Tibial nerve (tissue), 4 donors: ENCODE data around the gene COL11A2.

Experiments used
- EP300 ChIP-seq, 2 donors: sonication (generic); formaldehyde crosslinking; IDR thresholded peaks; one replicate each; pipeline ENCODE4 v1.6.1; 2017; ENCODE audit warnings: antibody characterized with exemption in 2 of 2, mild to moderate bottlenecking in 1 of 2
- POLR2A ChIP-seq, 2 donors: fragments of 450-650 bp; IDR thresholded peaks; one replicate each; pipeline ENCODE4 v1.6.1; 2017; ENCODE audit warnings: antibody characterized with exemption in 2 of 2, mild to moderate bottlenecking in 2 of 2, moderate library complexity in 2 of 2
- TF ChIP-seq, protein P1 (sequence below), 5 experiments: fragments of 200-600 bp in 3 of 5; fragments of 450-650 bp in 2 of 5; sonication (generic) in 3 of 5; IDR thresholded peaks; one replicate each; pipeline ENCODE4 v1.5.1; 2016 to 2019; ENCODE audit warnings: antibody characterized with exemption in 5 of 5, mild to moderate bottlenecking in 3 of 5, moderate library complexity in 2 of 5

- TF ChIP-seq POLR2A (IDR thresholded peaks at IDR 0.05) (no peak), EP300 (IDR thresholded peaks at IDR 0.05) (no peak)
- TF ChIP-seq, protein P1, sequence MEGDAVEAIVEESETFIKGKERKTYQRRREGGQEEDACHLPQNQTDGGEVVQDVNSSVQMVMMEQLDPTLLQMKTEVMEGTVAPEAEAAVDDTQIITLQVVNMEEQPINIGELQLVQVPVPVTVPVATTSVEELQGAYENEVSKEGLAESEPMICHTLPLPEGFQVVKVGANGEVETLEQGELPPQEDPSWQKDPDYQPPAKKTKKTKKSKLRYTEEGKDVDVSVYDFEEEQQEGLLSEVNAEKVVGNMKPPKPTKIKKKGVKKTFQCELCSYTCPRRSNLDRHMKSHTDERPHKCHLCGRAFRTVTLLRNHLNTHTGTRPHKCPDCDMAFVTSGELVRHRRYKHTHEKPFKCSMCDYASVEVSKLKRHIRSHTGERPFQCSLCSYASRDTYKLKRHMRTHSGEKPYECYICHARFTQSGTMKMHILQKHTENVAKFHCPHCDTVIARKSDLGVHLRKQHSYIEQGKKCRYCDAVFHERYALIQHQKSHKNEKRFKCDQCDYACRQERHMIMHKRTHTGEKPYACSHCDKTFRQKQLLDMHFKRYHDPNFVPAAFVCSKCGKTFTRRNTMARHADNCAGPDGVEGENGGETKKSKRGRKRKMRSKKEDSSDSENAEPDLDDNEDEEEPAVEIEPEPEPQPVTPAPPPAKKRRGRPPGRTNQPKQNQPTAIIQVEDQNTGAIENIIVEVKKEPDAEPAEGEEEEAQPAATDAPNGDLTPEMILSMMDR (IDR thresholded peaks at IDR 0.05) = no peak
Measured at GRCh38 chr6:33206027-33206863, 14.0 kb upstream of the COL11A2 start.
